Ovary (tissue), 9 donors: ENCODE results near the gene PARP3. TPM values are rescaled to one million over a fixed set of nuclear protein-coding genes. Genes with fewer than 3 reads are reported as not detected.

ENCODE experiments used
- DNase-seq, 5 donors: peaks; one replicate each; pipeline ENCODE4 v3.0.0-alpha.2; 2019 to 2020
- H3K27ac ChIP-seq, 2 donors: fragments of 200-600 bp; one replicate each; pipeline versions ENCODE4 v1.5.1 to v1.8.0; 2019 to 2022
- H3K27me3 ChIP-seq: fragments of 200-600 bp; one replicate; pipeline ENCODE4 v1.8.0; 2022
- H3K36me3 ChIP-seq: fragments of 200-600 bp; sonication (generic); one replicate; pipeline ENCODE4 v1.5.1; 2019
- H3K4me1 ChIP-seq: one replicate; pipeline ENCODE4 v1.8.1; 2013; ENCODE audit warnings: mild to moderate bottlenecking, moderate library complexity; ENCODE audit not compliant: insufficient read depth
- H3K4me3 ChIP-seq: fragments of 200-600 bp; sonication (generic); one replicate; pipeline ENCODE4 v1.5.1; 2017
- H3K9me3 ChIP-seq, 2 donors: fragments of 200-600 bp in 1 of 2; sonication (generic) in 1 of 2; one replicate each; pipeline versions ENCODE4 v1.5.1 to v1.8.1; 2013 to 2019; ENCODE audit warnings: mild to moderate bottlenecking in 1 of 2, moderate library complexity in 1 of 2
- EP300 ChIP-seq: sonication (generic); formaldehyde crosslinking; IDR thresholded peaks from one replicate; pipeline ENCODE4 v1.6.1; 2017; ENCODE audit warnings: antibody characterized with exemption
- POLR2A ChIP-seq: fragments of 450-650 bp; IDR thresholded peaks from one replicate; pipeline ENCODE4 v1.6.1; 2017; ENCODE audit warnings: antibody characterized with exemption, mild to moderate bottlenecking, moderate library complexity
- WGBS, 3 donors: extraction: QIAGEN DNeasy Blood & Tissue Kit in 1 of 3; methylation state at CpG; one replicate each; pipeline versions ENCODE4 v1.1.5 to v1.1.7; 2013 to 2017; 5-methylcytosine and 5-hydroxymethylcytosine counted together
- intact Hi-C, 4 donors: fragments of 100-400 bp; cut with DNase I; formaldehyde crosslinking; loops; one replicate each; pipeline versions ENCODE4 v1.11.0 to v1.15.1; 2022 to 2023
- polyA plus RNA-seq, 2 donors: library from polyadenylated mRNA; stranded (reverse); fragments of 200-250 nt in 1 of 2; fragments of 350-450 nt in 1 of 2; fragmentation: Illumina TruSeq in 1 of 2; extraction: RNeasy Lipid Tissue Mini Kit (QIAGEN cat#74804) in 1 of 2; gene quantifications; one replicate each; pipeline ENCODE4 v1.2.3, GENCODE V29; 2013 to 2014
- total RNA-seq, 7 donors: library from RNA; depleted of rRNA in 2 of 7; stranded (reverse); fragments of >200 nt in 2 of 7; fragmentation: NEBNext Ultra II Directional in 3 of 7; extraction: Animal tissue kit (Norgen Biotek cat#: 25700) in 3 of 7; gene quantifications; one replicate each; pipeline versions ENCODE4 v1.1.0 to v1.2.4, GENCODE V29; 2016 to 2023
- TF ChIP-seq, protein P1 (sequence below), 3 donors: fragments of 450-650 bp in 2 of 3; fragments of 200-600 bp in 1 of 3; IDR thresholded peaks; one replicate each; pipeline versions ENCODE4 v1.5.1 to v1.8.0; 2016 to 2022; ENCODE audit warnings: antibody characterized with exemption in 3 of 3, mild to moderate bottlenecking in 1 of 3
- donor health status: DM: no; HTN: no; CAD: no; lungs with moderate emphysema.
- donor health status: DM: no; HTN: no; CAD: no.
- donor health status: Bipolar disorder and iron deficiency.
- donor health status: DM: yes; HTN: yes; CAD: no.
- donor health status: DM: no; HTN: no; CAD: no.
- donor health status: DM: yes; HTN: yes; CAD: no.

The PARP3 gene
- total and polyA plus RNA-seq, 9 donors: 8.2 to 19.4 (median 11.0) TPM

DNA sequence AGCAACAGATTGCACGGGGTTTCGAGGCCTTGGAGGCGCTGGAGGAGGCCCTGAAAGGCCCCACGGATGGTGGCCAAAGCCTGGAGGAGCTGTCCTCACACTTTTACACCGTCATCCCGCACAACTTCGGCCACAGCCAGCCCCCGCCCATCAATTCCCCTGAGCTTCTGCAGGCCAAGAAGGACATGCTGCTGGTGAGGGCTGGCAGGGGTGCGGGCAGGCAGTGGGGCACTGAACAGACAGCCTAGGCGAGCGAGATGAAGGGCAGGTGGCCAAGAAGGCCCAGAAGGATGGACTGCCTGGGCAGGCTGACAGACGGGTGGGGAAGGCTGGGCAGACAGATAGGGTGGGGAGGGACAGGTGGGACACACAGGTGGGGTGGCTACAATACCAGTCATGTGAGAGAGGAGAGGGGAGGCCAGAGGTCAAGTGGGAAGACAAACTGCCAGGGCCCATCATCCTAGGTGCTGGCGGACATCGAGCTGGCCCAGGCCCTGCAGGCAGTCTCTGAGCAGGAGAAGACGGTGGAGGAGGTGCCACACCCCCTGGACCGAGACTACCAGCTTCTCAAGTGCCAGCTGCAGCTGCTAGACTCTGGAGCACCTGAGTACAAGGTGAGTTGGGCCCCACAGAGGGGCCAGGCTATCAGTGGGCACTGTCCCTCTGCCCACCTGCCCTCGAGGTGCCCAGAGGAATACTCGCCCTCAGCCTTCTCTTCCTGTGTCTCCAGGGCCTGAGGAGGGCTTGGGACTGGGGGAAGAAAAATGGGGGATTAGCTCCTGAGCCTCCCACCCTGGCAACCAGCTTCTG lies 3.1 kb downstream of the PARP3 start:
- H3K27ac ChIP-seq: no peak overlapping the region
- no peak overlapping the region for H3K4me3 ChIP-seq
- no peak for TF ChIP-seq POLR2A
- TF ChIP-seq, protein P1, sequence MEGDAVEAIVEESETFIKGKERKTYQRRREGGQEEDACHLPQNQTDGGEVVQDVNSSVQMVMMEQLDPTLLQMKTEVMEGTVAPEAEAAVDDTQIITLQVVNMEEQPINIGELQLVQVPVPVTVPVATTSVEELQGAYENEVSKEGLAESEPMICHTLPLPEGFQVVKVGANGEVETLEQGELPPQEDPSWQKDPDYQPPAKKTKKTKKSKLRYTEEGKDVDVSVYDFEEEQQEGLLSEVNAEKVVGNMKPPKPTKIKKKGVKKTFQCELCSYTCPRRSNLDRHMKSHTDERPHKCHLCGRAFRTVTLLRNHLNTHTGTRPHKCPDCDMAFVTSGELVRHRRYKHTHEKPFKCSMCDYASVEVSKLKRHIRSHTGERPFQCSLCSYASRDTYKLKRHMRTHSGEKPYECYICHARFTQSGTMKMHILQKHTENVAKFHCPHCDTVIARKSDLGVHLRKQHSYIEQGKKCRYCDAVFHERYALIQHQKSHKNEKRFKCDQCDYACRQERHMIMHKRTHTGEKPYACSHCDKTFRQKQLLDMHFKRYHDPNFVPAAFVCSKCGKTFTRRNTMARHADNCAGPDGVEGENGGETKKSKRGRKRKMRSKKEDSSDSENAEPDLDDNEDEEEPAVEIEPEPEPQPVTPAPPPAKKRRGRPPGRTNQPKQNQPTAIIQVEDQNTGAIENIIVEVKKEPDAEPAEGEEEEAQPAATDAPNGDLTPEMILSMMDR (IDR thresholded peaks at IDR 0.05): no peak
- TF ChIP-seq EP300: no peak
- 79 to 83% (median 82%) methylated on average over 18 of the region's 18 CpGs for WGBS, 3 donors
- no peaks in the 10 kb centered on the region for H3K36me3 ChIP-seq
- H3K27me3 ChIP-seq: no peaks in the 10 kb centered on the region
- DNase-seq: peak in 1 of 5 donors; percentile 17
- peaks cover 14% of the 10 kb centered on the region for H3K4me1 ChIP-seq
- H3K9me3 ChIP-seq: no peaks in the 10 kb centered on the region
- intact Hi-C loops: loop anchor here in 1 of 4 donors (10.0 kb wide), 1 partner anchor 1330 kb away; the partner anchor contains the start of genes CISH and MAPKAPK3

DNA sequence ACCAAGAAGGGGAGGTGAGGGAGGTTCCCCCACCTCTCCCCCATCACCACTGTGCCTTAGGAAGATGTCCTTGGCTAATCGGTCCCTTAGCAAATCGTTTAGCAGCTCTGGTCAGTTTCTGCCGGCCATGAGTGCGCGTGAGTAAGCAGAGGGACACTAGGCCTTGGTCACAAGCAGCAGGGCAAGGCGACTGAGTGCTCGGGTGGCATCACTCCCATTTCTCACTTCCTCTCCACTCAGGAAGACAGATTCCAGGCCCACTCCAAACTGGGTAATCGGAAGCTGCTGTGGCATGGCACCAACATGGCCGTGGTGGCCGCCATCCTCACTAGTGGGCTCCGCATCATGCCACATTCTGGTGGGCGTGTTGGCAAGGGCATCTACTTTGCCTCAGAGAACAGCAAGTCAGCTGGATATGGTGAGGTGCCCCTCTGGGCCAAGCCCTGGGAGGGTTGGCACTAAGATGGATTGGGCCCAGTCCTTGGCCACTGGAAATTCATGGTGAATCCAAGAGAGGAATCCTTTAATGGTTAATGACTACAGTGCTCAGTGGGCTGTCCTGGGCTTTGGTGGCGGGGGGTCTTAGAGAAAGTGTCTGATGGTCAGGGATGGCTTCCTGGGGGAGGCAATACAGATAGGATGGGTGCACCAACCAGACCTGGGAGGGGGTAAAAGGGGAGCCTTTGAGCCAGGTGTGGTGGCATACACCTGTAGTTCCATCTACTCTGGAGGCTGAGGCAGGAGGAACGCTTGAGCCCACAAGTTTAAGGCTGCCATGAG lies 4.0 kb downstream of the PARP3 start:
- intact Hi-C loops: loop anchor here in 1 of 4 donors (10.0 kb wide), 1 partner anchor 1331 kb away; the partner anchor contains the start of genes CISH and MAPKAPK3
- no peak overlapping the region for H3K27ac ChIP-seq
- TF ChIP-seq, protein P1 (IDR thresholded peaks at IDR 0.05): no peak
- TF ChIP-seq EP300: no peak
- TF ChIP-seq POLR2A: no peak
- H3K36me3 ChIP-seq: no peaks in the 10 kb centered on the region
- DNase-seq: peak in 1 of 5 donors; percentile 12
- 89 to 95% (median 93%) methylated on average over 14 of the region's 14 CpGs for WGBS, 3 donors
- H3K4me3 ChIP-seq: no peak overlapping the region
- no peaks in the 10 kb centered on the region for H3K27me3 ChIP-seq
- H3K4me1 ChIP-seq: peaks cover 10% of the 10 kb centered on the region
- no peaks in the 10 kb centered on the region for H3K9me3 ChIP-seq

DNA sequence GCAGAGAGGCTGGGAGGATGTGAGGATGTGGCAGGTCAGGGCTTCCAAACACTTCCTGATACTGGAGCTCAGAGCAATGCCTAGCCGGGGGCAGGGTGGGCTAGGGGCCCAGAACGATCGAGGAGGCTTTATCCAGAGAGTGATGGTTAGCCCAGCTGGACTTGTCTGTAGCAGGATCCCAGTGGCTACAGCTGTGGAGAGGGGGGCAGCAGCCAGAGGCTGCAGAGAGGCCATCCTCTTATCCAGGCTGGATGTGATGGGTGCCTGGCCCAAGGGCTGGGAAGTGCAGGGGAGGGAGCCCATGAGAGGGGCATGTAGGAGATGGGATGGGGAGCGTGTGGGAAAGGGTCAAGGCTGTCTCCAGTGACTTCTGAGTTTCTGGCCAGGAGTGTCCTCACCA lies 4.6 kb downstream of the PARP3 start:
- H3K27ac ChIP-seq: no peak overlapping the region
- no peaks in the 10 kb centered on the region for H3K36me3 ChIP-seq
- no peak overlapping the region for H3K4me3 ChIP-seq
- H3K9me3 ChIP-seq: no peaks in the 10 kb centered on the region
- no peaks in the 10 kb centered on the region for H3K27me3 ChIP-seq
- TF ChIP-seq, protein P1 (IDR thresholded peaks at IDR 0.05): no peak
- TF ChIP-seq POLR2A (no peak), EP300 (no peak)
- peaks cover 10% of the 10 kb centered on the region for H3K4me1 ChIP-seq
- intact Hi-C loops: loop anchor here in 1 of 4 donors (10.0 kb wide), 1 partner anchor 1332 kb away; the partner anchor contains the start of genes CISH and MAPKAPK3
- DNase-seq: peak in 1 of 5 donors; percentile 23
- 64 to 75% (median 65%) methylated on average over 4 of the region's 4 CpGs for WGBS, 3 donors

DNA sequence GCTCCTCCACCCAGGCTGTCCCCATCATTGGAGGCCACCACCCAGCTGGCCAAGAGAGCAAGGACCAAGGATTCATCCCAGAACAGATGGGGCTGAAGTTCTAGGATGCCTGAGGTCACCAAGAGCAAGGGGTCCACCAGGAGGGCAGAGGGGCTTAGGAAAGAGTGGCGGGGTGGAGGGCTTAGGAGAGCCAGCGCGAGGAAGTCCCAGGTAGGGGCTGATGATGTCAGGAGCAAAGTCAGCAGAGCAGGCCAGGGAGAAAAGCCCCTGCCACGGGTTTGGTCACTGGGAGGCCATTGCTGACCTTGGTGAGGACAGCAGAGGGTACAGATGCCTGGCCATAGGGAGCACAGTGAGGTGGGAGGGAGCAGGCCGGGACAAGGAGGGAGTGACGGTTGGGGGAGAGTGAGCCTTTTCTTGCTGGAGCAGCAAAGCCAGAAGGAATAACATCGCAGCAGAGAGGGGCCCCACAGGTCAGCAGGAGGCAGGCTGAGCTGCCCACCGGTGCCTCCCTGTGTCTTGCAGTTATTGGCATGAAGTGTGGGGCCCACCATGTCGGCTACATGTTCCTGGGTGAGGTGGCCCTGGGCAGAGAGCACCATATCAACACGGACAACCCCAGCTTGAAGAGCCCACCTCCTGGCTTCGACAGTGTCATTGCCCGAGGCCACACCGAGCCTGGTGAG lies 5.2 kb downstream of the PARP3 start:
- no peaks in the 10 kb centered on the region for H3K27me3 ChIP-seq
- no peaks in the 10 kb centered on the region for H3K9me3 ChIP-seq
- no peak overlapping the region for H3K4me3 ChIP-seq
- no peak overlapping the region for H3K27ac ChIP-seq
- intact Hi-C loops: loop anchor here in 1 of 4 donors (10.0 kb wide), 1 partner anchor 1333 kb away; the partner anchor contains the start of genes CISH and MAPKAPK3
- DNase-seq: peak in 1 of 5 donors; percentile 25
- WGBS, 3 donors: 68 to 72% (median 71%) methylated on average over 13 of the region's 13 CpGs
- peaks cover 9% of the 10 kb centered on the region for H3K4me1 ChIP-seq
- no peaks in the 10 kb centered on the region for H3K36me3 ChIP-seq
- TF ChIP-seq EP300 (no peak), POLR2A (no peak)
- TF ChIP-seq, protein P1 (IDR thresholded peaks at IDR 0.05): no peak
